Measurements from ENCODE around the gene ZAP70.
A peak's percentile ranks its signal among the peaks of the same experiment; 100 is the strongest.
"Not testable (repeated sequence)": the region's sequence is repeated elsewhere in the genome, so short reads cannot be mapped to it uniquely, and the experiment has no call there.

ZAP70 gene

DNA sequence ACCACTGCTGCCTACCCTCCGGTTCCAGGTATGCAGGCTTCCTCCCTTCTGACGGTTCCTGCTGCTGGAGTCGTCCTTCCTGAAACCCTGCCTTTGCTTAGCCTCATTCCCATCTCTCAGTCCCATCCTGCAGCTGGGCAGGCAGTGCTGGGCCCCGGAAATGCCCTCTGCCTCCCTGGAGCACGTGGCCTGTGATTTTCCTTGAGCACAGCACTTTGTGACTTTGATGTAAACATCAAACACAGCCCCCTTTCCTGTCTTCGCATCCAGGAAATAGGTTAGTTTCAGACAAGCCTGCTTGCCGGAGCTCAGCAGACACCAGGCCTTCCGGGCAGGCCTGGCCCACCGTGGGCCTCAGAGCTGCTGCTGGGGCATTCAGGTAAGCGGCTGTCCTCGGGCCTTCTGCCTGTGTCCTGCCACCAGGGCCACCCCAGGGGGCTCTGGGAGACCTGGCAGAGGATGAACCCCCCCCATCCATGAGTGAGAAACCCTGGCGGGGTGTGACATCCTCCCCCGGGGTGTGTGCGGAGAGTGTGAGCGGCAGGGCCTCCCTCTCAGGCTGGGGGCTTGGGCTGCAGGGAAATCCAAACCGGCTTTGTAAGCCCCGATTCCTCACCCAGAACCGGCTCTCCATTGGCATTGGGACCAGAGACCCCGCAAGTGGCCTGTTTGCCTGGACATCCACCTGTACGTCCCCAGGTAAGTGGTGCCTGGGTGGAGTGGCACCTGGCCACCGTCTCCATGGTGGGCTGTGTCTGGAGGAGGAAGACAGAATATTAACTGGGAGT, at the start of gene ZAP70:
Gene ZAP70 (plus strand): TSS at position 281 of the 788 bp plus-strand sequence. CDS start 10,461 bp downstream, outside the sequence.
- no peak for DNase-seq (ENCODE audit: low read depth)

GRCh38 chr2:97663626-97663961, 49.8 kb upstream of the ZAP70 start:
- no peak for DNase-seq (ENCODE audit: low read depth)

- peak; percentile 86 for DNase-seq (ENCODE audit: low read depth)
Observed at GRCh38 chr2:97663962-97664635, 49.3 kb upstream of the ZAP70 start, which contains the start of gene ACTR1B. Gene ACTR1B (minus strand): TSS chr2:97664044. CDS start chr2:97663890, 154 bp downstream.

DNA sequence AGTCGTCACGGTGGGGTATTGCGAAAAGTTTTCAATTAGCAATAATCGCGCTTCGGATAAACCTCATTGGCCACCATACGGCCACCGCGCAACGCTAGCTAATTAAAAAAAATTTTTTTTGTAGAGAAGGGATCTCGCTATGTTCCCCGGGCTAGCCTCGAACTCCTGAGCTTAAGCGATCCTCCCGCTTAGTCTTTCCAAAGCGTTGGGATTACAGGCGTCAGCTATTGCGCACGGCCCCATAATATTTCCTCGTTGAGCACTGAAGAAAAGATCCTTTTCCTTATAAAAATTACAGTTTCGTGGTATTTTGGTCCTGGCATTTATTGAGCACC, 48.8 kb upstream of the ZAP70 start:
- DNase-seq (ENCODE audit: low read depth) = no peak

GRCh38 chr2:97669448-97669847, 43.9 kb upstream of the ZAP70 start, which contains the start of gene C2orf92:
Gene C2orf92 (plus strand): TSS chr2:97669713. CDS start chr2:97669789, 76 bp downstream.
- no peak for DNase-seq (ENCODE audit: low read depth)

- DNase-seq (ENCODE audit: low read depth) = no peak
Observed at GRCh38 chr2:97670471-97670870, 42.9 kb upstream of the ZAP70 start.

GRCh38 chr2:97671526-97671925, 41.9 kb upstream of the ZAP70 start:
- no peak for DNase-seq (ENCODE audit: low read depth)

- not testable (repeated sequence) for DNase-seq (ENCODE audit: low read depth)
Observed at GRCh38 chr2:97672606-97673140, 40.7 kb upstream of the ZAP70 start.

GRCh38 chr2:97673182-97673914, 40.0 kb upstream of the ZAP70 start:
- DNase-seq (ENCODE audit: low read depth) = no peak

- no peak for DNase-seq (ENCODE audit: low read depth)
Observed at GRCh38 chr2:97673915-97674283, 39.5 kb upstream of the ZAP70 start.

GRCh38 chr2:97675430-97676113, 37.8 kb upstream of the ZAP70 start:
- DNase-seq (ENCODE audit: low read depth) = no peak

DNA sequence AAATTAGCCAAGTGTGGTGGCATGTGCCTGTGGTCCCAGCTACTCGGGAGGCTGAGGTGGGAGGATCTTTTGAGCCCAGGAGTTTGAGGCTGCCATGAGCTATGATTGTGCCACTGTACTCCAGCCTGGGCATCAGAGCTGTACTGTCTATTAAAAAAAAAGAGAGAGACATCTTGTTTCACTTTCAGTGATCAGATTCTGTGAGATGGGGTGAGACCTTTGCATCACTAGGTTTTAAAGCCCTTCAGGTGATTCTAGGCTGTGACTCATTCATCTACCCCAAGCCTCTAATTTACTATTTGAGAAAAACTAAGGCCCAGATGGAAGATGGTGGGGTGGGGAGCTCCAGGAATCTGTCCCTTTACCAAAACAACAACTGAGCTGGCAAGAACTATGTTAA, 36.8 kb upstream of the ZAP70 start:
- no peak for DNase-seq (ENCODE audit: low read depth)

- DNase-seq (ENCODE audit: low read depth) = no peak
Observed at GRCh38 chr2:97677480-97677879, 35.9 kb upstream of the ZAP70 start.

GRCh38 chr2:97678298-97678697, 35.1 kb upstream of the ZAP70 start:
- DNase-seq (ENCODE audit: low read depth) = no peak

GRCh38 chr2:97687235-97687634, 26.1 kb upstream of the ZAP70 start:
- DNase-seq (ENCODE audit: low read depth) = not testable (repeated sequence)

GRCh38 chr2:97688062-97688827, 25.1 kb upstream of the ZAP70 start:
- no peak for DNase-seq (ENCODE audit: low read depth)

DNA sequence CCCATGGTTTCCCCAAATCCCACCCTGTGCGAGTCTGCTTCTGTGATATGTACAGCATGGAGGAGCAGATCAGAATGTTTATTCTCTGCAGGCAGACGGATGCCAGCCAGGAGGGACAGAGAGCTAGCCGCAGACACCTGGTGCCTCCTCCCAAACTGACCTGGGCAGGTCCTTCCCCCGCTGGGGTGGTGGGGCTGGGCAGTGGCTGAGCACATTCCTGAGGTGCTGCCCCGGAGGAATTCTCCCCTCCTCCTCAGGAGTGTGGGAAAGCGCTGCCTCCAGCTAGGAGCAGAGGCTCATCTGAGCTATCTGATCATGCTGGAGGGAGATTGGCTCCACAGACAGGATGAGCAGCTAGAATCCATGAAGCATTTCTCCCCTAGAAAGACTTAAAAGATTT, 22.2 kb upstream of the ZAP70 start:
- DNase-seq (ENCODE audit: low read depth) = no peak

DNA sequence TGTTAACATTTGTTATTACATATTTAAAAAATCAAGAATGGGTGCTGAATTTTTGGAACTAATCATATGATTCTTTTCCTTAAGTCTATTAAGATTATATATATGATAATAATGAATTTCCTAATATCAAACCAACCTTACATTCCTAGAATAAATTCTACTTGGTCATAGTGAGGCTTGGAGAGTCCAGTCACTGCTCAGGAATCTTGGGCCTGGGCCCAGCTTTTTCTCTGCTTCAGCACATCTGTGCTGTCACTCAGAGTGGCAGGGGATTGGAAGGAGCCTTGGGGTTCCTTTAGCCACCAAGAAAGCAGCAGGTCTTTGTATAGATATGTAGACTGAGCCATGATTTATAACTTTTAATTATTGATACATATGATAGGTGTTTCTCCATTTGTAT, 19.9 kb upstream of the ZAP70 start:
- DNase-seq (ENCODE audit: low read depth) = no peak

DNA sequence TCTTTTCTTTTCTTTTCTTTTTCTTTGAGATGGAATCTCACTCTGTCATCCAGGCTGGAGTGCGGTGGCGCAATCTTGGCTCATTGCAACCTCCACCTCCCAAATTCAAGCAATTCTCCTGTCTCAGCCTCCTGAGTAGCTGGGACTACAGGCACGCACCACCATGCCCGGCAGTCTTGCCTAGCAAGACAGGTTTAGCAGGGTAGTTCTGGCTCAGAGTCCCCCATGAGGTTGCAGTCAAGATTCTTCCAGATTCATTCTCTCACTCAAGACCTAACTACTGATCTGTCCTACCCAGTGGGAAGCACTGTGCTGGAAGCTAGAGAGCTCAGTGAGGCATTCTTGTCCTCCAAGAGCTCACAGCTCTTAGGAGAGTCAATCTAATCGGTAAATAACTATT, 17.6 kb upstream of the ZAP70 start:
- DNase-seq (ENCODE audit: low read depth) = no peak

DNA sequence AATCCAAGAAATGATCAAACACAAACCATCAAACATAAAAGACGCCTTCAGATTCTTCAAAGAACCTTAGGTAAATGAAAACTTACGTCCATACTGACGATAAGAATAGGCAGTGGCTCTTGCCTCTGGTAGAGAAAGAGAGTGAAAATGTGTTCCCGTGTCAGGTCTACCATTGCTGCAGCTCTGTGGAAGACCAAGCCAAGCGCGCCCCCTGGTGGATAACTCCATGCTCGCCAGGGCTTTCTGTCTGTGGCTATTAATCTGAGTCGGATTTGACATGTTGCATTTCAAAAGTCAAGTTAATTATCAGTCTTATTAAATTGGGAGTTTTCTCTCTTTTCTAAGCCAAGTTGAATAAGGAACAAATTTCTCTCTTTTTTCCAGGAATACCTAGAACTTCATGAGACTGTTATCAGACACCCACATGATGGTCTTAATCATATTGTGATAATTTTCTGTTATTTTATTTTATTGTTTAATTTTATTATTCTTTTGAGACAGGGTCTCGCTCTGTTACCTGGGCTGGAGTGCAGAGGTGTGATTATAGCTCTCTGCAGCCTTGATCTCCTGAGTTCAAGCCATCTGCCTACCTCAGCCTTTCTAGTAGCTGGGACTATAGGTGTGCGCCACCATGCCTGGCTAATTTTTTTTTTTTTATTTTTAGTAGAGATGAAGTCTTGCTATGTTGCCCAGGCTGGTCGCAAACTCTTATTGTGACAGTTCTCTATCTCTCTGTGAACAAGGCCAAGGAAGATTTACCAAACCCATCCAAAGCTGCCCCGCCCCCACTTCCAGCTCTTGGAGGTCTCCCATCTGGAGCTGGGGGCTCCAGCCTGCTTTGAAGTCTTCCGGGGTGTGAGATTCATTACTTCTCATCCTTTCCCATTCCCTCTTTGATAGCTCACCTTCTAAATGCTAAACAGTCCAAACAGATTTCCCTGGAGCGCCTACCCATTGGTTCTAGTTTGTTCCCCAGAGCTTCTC, 15.8 kb upstream of the ZAP70 start:
- no peak for DNase-seq (ENCODE audit: low read depth)
